Measurements from ENCODE around the gene PARN. TPM values are rescaled to one million over a fixed set of nuclear protein-coding genes. Genes with fewer than 3 reads are reported as not detected.

PARN gene
- total RNA-seq, 3 donors from 2014 or later: 33.3 to 59.3 (median 44.2) TPM

DNA sequence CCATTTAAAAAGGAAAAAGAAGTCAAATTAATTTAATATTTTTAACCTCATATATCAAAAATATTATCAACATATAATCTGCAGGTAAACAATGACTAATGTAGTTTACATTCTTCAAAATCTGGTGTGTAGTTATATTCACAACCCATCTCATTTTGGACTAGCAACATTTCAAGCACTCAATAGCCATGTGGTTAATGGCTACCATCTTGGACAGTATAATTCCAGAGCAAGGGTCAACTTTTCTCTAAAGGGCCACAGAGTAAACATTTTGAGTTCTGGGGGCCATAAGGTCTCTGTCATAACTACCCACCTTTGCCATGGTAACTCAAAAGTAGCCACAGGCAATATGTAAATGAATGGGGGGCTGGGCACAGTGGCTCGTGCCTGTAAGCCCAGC lies 153.9 kb downstream of the PARN start:
- Histone ChIP-seq H3K4me1 (no peaks in the 10 kb centered on the region), H3K27me3 (no peaks in the 10 kb centered on the region), H3K9me3 (no peaks in the 10 kb centered on the region), H3K27ac (no peak overlapping the region), H3K36me3 (no peaks in the 10 kb centered on the region), H3K4me3 (no peak overlapping the region)
- intact Hi-C loops (cut with DNase I; ENCODE audit: low total_unique reads): no loop called here
- DNase-seq (ENCODE audit: low spot score in 2 of 2): no peak
- TF ChIP-seq POLR2A (IDR thresholded peaks at IDR 0.05) (no peak), POLR2AphosphoS5 (IDR thresholded peaks at IDR 0.05) (no peak)
- TF ChIP-seq, protein P1, sequence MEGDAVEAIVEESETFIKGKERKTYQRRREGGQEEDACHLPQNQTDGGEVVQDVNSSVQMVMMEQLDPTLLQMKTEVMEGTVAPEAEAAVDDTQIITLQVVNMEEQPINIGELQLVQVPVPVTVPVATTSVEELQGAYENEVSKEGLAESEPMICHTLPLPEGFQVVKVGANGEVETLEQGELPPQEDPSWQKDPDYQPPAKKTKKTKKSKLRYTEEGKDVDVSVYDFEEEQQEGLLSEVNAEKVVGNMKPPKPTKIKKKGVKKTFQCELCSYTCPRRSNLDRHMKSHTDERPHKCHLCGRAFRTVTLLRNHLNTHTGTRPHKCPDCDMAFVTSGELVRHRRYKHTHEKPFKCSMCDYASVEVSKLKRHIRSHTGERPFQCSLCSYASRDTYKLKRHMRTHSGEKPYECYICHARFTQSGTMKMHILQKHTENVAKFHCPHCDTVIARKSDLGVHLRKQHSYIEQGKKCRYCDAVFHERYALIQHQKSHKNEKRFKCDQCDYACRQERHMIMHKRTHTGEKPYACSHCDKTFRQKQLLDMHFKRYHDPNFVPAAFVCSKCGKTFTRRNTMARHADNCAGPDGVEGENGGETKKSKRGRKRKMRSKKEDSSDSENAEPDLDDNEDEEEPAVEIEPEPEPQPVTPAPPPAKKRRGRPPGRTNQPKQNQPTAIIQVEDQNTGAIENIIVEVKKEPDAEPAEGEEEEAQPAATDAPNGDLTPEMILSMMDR (IDR thresholded peaks at IDR 0.05): no peak

- Histone ChIP-seq H3K9me3 (no peaks in the 10 kb centered on the region), H3K27me3 (no peaks in the 10 kb centered on the region), H3K27ac (no peak overlapping the region), H3K36me3 (no peaks in the 10 kb centered on the region), H3K4me1 (no peaks in the 10 kb centered on the region), H3K4me3 (no peak overlapping the region)
- no peak for TF ChIP-seq POLR2AphosphoS5 (IDR thresholded peaks at IDR 0.05)
- TF ChIP-seq, protein P1 (IDR thresholded peaks at IDR 0.05): no peak
- TF ChIP-seq POLR2A (IDR thresholded peaks at IDR 0.05): no peak
- intact Hi-C loops (cut with DNase I; ENCODE audit: low total_unique reads): no loop called here
- DNase-seq (ENCODE audit: low spot score in 2 of 2): no peak
These were observed 154.5 kb downstream of the PARN start for GRCh38 chr16:14475370-14476139.

- intact Hi-C loops (cut with DNase I; ENCODE audit: low total_unique reads): no loop called here
- no peak overlapping the region for H3K4me3 ChIP-seq
- no peaks in the 10 kb centered on the region for H3K27me3 ChIP-seq
- H3K27ac ChIP-seq: no peak overlapping the region
- H3K4me1 ChIP-seq: no peaks in the 10 kb centered on the region
- DNase-seq (ENCODE audit: low spot score in 2 of 2): no peak
- TF ChIP-seq POLR2AphosphoS5 (IDR thresholded peaks at IDR 0.05) (no peak), POLR2A (IDR thresholded peaks at IDR 0.05) (no peak)
- TF ChIP-seq, protein P1 (IDR thresholded peaks at IDR 0.05): no peak
- H3K9me3 ChIP-seq: no peaks in the 10 kb centered on the region
- H3K36me3 ChIP-seq: no peaks in the 10 kb centered on the region
These were observed 156.6 kb downstream of the PARN start for GRCh38 chr16:14473488-14473887.

DNA sequence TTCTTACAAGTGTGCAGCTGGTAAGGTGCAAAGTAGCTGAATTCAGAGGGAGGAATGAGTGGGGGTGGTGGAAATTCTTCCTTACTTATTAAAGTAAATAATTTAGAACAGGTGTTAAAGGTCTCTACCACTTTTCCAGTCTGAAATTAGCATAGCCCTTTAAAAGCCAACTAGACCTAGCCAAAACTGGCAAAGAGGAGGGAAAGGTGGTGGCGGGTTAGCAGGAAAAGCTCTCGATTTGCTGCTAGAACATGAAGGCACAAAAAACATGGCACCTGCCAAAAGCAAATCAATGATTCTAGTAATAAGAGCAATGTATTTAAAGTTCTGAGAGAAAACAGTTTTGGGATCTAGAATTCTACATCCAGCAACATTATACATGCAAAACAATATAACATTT lies 157.7 kb downstream of the PARN start:
- DNase-seq (ENCODE audit: low spot score in 2 of 2): no peak
- Histone ChIP-seq H3K36me3 (no peaks in the 10 kb centered on the region), H3K27ac (no peak overlapping the region), H3K4me3 (no peak overlapping the region), H3K27me3 (no peaks in the 10 kb centered on the region), H3K9me3 (no peaks in the 10 kb centered on the region), H3K4me1 (no peaks in the 10 kb centered on the region)
- TF ChIP-seq POLR2A (IDR thresholded peaks at IDR 0.05): no peak
- TF ChIP-seq, protein P1 (IDR thresholded peaks at IDR 0.05): no peak
- no peak for TF ChIP-seq POLR2AphosphoS5 (IDR thresholded peaks at IDR 0.05)
- intact Hi-C loops (cut with DNase I; ENCODE audit: low total_unique reads): no loop called here

GRCh38 chr16:14470788-14471187 lies 159.3 kb downstream of the PARN start:
- Histone ChIP-seq H3K36me3 (no peaks in the 10 kb centered on the region), H3K4me3 (no peak overlapping the region), H3K4me1 (no peaks in the 10 kb centered on the region), H3K9me3 (no peaks in the 10 kb centered on the region), H3K27me3 (no peaks in the 10 kb centered on the region), H3K27ac (no peak overlapping the region)
- no peak for DNase-seq (ENCODE audit: low spot score in 2 of 2)
- intact Hi-C loops (cut with DNase I; ENCODE audit: low total_unique reads): no loop called here
- TF ChIP-seq POLR2A (IDR thresholded peaks at IDR 0.05) (no peak), POLR2AphosphoS5 (IDR thresholded peaks at IDR 0.05) (no peak)
- TF ChIP-seq, protein P1 (IDR thresholded peaks at IDR 0.05): no peak

Measured in breast epithelium (tissue), 4 donors.